NCI-H2171 treated with DMSO at 0.1 percent for 48 hours (cell line): ENCODE data around the gene FKBP7.
A peak's percentile ranks its signal among the peaks of the same experiment; 100 is the strongest.
"Not testable (repeated sequence)": the region's sequence is repeated elsewhere in the genome, so short reads cannot be mapped to it uniquely, and the experiment has no call there.

Source experiments
- DNase-seq: peaks from one replicate; lab custom pipeline; 2025; lab: John Stamatoyannopoulos, UW

Gene FKBP7, protein sequence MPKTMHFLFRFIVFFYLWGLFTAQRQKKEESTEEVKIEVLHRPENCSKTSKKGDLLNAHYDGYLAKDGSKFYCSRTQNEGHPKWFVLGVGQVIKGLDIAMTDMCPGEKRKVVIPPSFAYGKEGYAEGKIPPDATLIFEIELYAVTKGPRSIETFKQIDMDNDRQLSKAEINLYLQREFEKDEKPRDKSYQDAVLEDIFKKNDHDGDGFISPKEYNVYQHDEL

GRCh38 chr2:178478439-178479274 lies at the start of gene FKBP7:
Gene FKBP7 (minus strand): TSS chr2:178478600. CDS start chr2:178478499, 101 bp downstream.
- peak; percentile 91 for DNase-seq

DNA sequence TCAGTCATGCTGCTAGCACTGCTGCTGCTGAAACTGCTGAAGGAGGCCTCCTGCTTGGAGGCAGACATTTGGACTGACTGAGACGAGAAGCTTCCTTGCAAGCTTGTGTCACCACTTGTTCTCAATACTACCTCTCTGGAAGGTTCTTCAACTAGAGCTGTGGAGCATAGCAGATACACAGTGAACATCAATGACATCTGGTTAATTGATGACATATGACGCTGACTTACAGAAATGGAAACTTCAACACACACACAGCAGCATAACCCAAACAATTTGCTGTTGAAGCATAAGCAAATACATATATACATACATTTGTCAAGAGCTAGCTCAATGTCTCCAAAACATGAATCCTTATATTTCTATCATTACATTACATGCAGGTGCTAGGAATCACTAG lies 49.2 kb upstream of the FKBP7 start:
- no peak for DNase-seq

DNA sequence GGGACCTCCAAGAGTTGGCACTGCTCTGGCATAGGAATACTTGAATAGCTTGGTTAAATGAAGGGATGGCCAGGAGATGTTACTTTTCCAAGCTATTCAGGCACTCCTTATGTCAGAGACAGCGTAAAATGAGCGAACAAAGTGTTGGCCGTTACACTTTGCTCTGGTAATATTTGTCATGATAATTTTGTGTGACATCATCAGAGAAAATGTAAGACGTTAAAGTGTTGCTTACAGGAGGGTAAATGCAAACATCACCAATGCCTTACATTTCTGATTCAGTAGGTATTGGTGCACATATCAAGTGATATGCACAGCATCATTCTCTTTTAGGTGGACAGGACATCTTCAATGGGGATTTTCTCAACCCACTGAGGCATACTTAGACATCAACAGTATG lies 47.9 kb upstream of the FKBP7 start:
- no peak for DNase-seq

DNA sequence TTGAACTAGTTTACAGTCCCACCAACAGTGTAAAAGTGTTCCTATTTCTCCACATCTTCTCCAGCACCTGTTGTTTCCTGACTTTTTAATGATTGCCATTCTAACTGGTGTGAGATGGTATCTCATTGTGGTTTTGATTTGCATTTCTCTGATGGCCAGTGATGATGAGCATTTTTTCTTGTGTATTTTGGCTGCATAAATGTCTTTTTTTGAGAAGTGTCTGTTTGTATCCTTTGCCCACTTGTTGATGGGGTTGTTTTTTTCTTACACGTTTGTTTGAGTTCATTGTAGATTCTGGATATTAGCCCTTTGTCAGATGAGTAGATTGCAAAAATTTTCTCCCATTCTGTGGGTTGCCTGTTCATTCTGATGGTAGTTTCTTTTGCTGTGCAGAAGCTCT lies 47.1 kb upstream of the FKBP7 start:
- DNase-seq = not testable (repeated sequence)

DNA sequence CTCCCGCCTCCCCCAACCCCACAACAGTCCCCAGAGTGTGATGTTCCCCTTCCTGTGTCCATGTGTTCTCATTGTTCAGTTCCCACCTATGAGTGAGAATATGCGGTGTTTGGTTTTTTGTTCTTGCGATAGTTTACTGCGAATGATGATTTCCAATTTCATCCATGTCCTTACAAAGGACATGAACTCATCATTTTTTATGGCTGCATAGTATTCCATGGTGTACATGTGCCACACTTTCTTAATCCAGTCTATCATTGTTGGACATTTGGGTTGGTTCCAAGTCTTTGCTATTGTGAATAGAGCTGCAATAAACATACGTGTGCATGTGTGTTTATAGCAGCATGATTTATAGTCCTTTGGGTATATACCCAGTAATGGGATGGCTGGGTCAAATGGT lies 46.6 kb upstream of the FKBP7 start:
- not testable (repeated sequence) for DNase-seq

GRCh38 chr2:178523596-178524134 lies 45.3 kb upstream of the FKBP7 start:
- DNase-seq = no peak

DNA sequence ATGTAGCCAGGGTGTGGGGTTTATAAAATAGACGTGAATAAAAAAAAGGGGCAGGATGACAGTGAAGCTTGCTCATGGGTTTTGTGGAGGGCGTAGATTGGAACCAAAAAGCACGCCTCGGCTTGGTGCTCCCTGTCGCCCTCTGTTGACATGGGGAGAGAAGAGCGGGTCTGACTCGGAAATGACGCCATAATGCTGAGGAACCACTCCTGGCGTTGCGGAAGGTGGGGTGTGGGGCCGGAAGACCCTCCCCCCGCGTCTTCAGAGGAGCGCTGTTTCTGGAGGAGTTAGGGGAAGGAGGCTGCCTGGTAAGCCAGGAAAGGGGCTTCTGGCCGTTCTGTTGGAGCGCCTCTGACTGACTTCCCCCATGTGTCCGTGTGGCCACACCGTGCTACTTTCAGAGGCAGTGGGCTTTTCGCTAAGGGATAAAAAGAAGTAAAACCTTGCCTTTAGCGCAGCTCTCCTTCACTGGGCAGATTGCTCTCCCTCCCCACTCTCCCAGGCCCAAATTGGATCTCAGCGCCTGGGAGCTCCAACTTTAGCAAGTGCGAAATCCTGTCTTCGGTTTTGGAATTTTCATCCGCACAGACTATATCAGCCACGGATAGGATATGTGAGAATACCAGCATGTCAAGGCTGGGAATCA lies 44.7 kb upstream of the FKBP7 start:
- DNase-seq = peak; percentile 93

DNA sequence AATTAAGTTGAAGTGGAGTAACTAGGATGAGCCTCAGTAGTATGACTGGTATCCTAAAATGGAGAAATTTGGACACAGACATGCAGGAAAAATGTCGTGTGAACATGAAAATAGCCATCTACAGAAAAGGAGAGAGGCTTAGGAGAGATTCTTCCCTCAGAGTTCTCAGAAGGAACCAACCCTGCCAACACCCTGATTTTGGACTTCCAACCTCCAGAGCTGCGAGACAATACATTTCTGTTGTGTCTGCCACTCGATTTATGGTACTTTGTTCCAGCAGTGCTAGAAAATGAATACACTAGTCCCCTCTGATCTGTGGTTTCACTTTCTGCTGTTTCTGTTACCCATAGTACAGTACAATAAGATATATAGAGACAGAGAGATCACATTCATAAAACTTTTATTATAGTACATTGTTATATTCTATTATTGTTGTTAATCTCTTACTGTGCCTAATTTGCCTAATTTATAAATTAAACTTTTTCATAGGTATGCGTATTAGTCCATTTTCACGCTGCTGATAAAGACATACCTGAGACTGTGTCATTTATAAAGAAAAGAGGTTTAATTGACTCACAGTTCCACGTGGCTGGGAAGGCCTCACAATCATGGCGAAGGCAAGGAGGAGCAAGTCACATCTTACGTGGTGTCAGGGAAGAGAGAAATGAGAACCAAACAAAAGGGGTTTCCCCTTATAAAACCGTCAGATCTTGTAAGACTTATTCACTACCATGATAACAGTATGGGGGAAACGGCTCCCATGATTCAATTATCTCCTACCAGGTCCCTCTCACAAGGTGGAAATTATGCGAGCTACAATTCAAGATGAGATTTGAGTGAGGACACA lies 43.1 kb upstream of the FKBP7 start:
- DNase-seq = no peak

DNA sequence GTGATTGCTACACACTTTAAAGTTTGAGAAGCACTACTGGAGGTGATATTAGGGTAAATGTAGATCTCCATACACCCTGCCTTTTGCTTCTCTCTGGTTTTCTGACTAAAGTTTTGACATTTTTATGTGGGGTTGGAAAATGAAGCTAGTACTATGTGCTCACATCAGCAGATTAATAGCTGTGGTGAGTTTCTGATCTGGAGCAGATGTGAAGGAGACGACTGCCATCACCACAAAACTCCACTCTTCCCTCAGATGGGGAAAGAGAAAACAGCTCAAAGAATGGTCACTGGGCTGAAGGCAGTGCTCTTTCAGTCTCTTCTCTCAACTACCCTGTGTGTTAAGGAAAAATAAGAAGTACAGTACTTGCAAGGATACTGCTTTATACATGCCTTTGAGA lies 39.1 kb upstream of the FKBP7 start:
- no peak for DNase-seq

GRCh38 chr2:178514664-178515063 lies 36.3 kb upstream of the FKBP7 start:
- no peak for DNase-seq

GRCh38 chr2:178513876-178514275 lies 35.5 kb upstream of the FKBP7 start:
- DNase-seq = no peak

- no peak for DNase-seq
Observed at GRCh38 chr2:178512484-178512883, 34.1 kb upstream of the FKBP7 start.

GRCh38 chr2:178510384-178510783 lies 32.0 kb upstream of the FKBP7 start:
- DNase-seq = no peak

GRCh38 chr2:178508646-178509045 lies 30.2 kb upstream of the FKBP7 start:
- no peak for DNase-seq

DNA sequence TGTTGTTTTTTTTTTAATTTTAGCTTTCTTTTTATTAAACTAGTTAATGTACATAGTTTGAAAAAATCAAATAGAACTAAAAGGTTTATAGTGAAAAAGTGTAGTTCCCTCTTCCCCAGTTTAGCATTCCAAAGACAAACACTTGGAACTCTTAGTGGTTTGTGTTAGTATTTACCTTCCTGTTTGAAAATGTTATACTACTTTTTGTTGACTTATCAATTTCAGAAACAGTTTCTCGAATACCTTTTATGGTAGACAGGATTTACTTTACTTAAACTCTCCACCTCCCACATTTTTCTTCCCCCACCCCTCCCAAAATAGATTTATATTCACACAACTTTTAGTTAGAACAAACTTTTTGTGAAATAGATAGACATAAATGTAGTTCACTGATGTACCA lies 28.5 kb upstream of the FKBP7 start:
- no peak for DNase-seq

DNA sequence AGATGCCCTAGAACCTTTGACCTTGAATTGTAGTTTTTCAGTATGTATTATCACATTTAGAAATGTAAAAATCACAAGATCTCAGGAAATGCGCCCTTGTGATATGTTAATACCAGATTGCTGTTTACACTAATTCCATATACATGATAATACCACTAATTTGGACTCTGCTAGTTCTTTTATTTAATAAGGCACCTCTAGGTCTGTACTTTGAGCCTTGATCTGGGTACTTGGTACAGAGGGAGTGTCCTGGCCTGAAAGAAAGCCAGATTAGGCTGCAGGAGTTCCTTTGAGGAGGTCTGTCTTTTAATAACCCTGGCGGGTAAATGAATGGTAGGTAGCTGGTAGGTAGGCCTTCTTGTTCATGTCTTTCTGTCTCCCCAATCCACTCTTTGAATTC lies 28.1 kb upstream of the FKBP7 start:
- no peak for DNase-seq

DNA sequence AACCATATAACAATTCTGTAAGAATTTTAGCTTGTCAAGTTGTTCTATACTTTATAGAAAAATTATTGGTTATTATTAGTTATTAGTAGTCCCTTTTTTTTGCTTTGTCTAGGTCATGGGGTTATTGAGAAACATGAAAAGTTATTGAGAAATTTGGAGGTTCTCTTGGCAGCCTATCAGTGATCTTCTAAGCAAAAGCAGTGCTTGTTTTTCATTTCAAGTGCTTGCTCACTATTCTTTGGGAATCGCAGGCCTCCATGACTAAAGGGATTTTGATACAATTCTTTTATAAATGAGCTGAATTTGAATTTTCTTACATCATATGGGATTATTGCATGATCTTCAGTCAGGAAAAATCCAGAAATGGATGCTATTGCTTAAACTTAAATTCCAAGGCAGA lies 27.7 kb upstream of the FKBP7 start:
- no peak for DNase-seq

DNA sequence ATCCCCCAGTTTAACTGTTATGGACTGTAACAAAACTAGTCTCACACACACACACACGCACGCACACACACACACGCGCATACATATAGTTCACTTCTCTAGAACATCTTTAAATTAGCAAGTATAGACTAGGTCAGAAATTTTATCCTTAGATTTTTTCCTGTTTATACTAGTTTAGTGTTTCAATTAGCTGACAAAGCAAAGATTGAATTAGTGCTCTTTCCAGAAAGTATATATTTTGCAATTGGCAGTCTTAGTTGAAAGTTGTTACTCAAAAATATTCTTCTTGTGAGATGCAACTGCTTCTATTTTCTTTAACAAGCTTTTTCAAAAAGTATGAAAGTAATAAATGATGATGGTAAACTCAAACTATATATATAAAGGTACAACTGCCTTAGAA lies 24.4 kb upstream of the FKBP7 start:
- no peak for DNase-seq

GRCh38 chr2:178499640-178500039 lies 21.2 kb upstream of the FKBP7 start:
- DNase-seq = no peak

DNA sequence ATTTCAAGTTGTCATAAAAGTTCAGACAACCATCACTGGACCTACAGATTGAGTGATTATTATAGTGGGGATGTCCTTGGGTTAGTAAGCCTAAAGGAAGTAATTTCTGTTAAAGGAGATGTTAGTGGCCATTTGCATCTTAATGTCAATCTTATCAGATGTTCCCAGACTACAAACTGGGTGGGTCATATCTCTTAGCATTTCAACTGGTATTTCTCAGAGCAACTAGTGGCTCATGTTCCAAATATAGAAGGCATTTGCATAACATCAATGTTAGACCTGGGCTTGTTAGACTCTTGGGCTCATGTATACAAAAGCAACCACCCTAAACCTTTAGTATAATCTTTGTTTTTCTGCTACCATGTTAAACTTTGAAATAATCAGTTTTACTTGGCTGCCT lies 19.7 kb upstream of the FKBP7 start:
- no peak for DNase-seq

DNA sequence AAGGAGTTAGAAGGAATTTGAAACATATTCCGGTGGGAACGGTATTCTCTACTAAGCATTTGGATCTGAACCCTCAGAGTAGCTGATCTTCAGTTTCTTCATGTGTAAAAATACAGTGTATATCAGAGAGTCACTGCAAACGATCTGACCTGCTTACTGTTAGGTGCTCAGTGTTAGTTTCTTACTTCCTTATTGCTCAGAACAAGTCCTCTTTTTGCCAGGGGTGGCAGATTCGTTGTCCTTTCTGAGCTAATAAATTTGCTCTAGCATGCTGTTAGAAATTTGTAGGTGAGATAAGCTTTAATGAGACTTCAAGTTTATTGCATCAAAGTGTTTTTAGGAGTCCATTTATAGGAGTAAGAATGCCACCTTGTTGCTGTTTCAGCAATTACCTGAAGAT lies 17.6 kb upstream of the FKBP7 start:
- no peak for DNase-seq

DNA sequence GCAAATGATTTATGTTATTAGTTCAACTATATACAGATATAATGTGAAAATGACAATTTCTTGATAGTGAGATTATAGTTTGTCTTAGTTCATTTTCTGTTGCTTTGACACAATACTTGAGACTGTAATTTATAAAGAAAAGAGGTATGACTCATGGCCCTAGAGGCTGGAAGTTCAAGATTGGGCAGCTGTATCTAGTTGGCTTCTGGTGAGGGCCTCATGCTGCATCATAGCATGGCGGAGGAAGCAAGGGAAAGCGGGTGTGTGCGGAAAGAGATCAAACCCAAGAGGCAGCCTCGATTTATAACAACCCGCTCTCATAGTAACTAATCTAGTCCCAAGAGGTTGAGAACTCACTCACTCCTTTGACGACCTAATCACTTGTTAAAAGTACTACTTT lies 13.2 kb upstream of the FKBP7 start:
- DNase-seq = no peak
